Measurements from ENCODE around the gene HAT1.

DNA sequence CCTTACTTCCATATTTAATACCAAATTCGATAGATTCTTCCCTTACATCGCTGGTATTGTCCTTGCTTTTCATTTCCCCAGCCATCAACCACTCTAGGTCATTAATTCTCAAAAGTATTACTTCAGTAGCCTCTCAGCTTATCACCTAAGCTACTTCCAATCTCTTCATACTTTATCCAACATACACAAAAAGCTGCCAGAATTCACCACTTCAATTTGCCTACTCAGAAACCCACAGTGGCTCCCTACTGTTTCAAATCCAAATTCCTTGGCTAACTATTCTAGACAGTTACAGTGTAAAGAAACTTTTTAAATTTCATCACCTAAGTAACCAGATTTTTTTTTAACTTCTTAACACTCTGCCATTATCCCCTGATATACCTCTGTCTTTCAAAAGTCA lies 32.9 kb upstream of the HAT1 start:
- no peak for TF ChIP-seq POLR2A (IDR thresholded peaks at IDR 0.05)
- TF ChIP-seq, protein P1, sequence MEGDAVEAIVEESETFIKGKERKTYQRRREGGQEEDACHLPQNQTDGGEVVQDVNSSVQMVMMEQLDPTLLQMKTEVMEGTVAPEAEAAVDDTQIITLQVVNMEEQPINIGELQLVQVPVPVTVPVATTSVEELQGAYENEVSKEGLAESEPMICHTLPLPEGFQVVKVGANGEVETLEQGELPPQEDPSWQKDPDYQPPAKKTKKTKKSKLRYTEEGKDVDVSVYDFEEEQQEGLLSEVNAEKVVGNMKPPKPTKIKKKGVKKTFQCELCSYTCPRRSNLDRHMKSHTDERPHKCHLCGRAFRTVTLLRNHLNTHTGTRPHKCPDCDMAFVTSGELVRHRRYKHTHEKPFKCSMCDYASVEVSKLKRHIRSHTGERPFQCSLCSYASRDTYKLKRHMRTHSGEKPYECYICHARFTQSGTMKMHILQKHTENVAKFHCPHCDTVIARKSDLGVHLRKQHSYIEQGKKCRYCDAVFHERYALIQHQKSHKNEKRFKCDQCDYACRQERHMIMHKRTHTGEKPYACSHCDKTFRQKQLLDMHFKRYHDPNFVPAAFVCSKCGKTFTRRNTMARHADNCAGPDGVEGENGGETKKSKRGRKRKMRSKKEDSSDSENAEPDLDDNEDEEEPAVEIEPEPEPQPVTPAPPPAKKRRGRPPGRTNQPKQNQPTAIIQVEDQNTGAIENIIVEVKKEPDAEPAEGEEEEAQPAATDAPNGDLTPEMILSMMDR (IDR thresholded peaks at IDR 0.05): no peak
